Ishikawa (cell line): ENCODE results near the gene AGL.

Experiments used
- CEBPB ChIP-seq: IDR thresholded peaks from 2 replicates; pipeline ENCODE4 v1.6.1; 2012
- CREB1 ChIP-seq: IDR thresholded peaks from 2 replicates; pipeline ENCODE4 v1.6.1; 2012; ENCODE audit warnings: low read depth
- EGR1 ChIP-seq: IDR thresholded peaks from 2 replicates; pipeline ENCODE4 v1.6.1; 2012
- EP300 ChIP-seq: IDR thresholded peaks from 2 replicates; pipeline ENCODE4 v1.6.1; 2012; ENCODE audit warnings: borderline replicate concordance
- NFIC ChIP-seq: IDR thresholded peaks from 2 replicates; pipeline ENCODE4 v1.6.1; 2012
- RAD21 ChIP-seq: IDR thresholded peaks from 2 replicates; pipeline ENCODE4 v1.6.1; 2012; ENCODE audit warnings: low read depth
- TAF1 ChIP-seq: IDR thresholded peaks from 2 replicates; pipeline ENCODE4 v1.6.1; 2012; ENCODE audit warnings: low read depth, mild to moderate bottlenecking
- TEAD4 ChIP-seq: IDR thresholded peaks from 2 replicates; pipeline ENCODE4 v1.6.1; 2012
- YY1 ChIP-seq: IDR thresholded peaks from 2 replicates; pipeline ENCODE4 v1.6.1; 2012; ENCODE audit warnings: low read depth
- ZBTB7A ChIP-seq: IDR thresholded peaks from 2 replicates; pipeline ENCODE4 v1.6.1; 2012; ENCODE audit warnings: low read depth
- TF ChIP-seq, protein P1 (sequence below): IDR thresholded peaks from 2 replicates; pipeline ENCODE4 v1.6.1; 2012
- TF ChIP-seq, protein P2 (sequence below): IDR thresholded peaks from 2 replicates; pipeline ENCODE4 v1.6.1; 2012; ENCODE audit warnings: low read depth, mild to moderate bottlenecking

DNA sequence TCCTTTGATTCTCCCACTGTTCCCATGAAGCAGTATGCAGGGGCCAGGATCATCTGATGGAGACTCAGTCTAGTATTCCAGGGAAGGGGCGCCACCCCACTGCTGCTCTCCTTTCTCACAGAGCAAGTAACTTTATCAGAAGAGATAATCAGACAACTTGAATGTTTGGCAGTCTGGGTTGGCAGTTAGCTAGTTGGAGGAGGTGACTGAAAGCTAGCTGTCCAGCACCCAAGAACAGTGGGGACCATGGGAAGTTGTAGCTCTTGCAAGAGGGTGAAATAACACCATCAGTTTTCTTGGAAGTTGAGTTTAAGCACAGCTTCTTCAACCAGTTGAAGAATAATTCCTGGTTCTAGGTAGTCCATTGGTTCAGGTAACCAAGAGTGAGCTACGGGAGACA lies 22.2 kb upstream of the AGL start:
- TF ChIP-seq, protein P1, sequence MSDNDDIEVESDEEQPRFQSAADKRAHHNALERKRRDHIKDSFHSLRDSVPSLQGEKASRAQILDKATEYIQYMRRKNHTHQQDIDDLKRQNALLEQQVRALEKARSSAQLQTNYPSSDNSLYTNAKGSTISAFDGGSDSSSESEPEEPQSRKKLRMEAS = no peak
- no peak for TF ChIP-seq EP300
- no peak for TF ChIP-seq RAD21
- TF ChIP-seq YY1 = no peak
- TF ChIP-seq ZBTB7A = no peak
- TF ChIP-seq EGR1 = no peak
- no peak for TF ChIP-seq TAF1
- no peak for TF ChIP-seq NFIC
- no peak for TF ChIP-seq CEBPB
- no peak for TF ChIP-seq TEAD4
- no peak for TF ChIP-seq CREB1
- TF ChIP-seq, protein P2, sequence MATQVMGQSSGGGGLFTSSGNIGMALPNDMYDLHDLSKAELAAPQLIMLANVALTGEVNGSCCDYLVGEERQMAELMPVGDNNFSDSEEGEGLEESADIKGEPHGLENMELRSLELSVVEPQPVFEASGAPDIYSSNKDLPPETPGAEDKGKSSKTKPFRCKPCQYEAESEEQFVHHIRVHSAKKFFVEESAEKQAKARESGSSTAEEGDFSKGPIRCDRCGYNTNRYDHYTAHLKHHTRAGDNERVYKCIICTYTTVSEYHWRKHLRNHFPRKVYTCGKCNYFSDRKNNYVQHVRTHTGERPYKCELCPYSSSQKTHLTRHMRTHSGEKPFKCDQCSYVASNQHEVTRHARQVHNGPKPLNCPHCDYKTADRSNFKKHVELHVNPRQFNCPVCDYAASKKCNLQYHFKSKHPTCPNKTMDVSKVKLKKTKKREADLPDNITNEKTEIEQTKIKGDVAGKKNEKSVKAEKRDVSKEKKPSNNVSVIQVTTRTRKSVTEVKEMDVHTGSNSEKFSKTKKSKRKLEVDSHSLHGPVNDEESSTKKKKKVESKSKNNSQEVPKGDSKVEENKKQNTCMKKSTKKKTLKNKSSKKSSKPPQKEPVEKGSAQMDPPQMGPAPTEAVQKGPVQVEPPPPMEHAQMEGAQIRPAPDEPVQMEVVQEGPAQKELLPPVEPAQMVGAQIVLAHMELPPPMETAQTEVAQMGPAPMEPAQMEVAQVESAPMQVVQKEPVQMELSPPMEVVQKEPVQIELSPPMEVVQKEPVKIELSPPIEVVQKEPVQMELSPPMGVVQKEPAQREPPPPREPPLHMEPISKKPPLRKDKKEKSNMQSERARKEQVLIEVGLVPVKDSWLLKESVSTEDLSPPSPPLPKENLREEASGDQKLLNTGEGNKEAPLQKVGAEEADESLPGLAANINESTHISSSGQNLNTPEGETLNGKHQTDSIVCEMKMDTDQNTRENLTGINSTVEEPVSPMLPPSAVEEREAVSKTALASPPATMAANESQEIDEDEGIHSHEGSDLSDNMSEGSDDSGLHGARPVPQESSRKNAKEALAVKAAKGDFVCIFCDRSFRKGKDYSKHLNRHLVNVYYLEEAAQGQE = no peak
